Esophagus mucosa (tissue), 1 donor: Measurements from ENCODE around the gene CC2D1A. TPM values are rescaled to one million over a fixed set of nuclear protein-coding genes. Genes with fewer than 3 reads are reported as not detected.
A peak's percentile ranks its signal among the peaks of the same experiment; 100 is the strongest.
"Not testable (repeated sequence)": the region's sequence is repeated elsewhere in the genome, so short reads cannot be mapped to it uniquely, and the experiment has no call there.

Experiments used
- ATAC-seq: fragments of 200-7000 bp; cut with Tn5 transposase; one replicate; pipeline ENCODE4 v1.9.1; 2020
- total RNA-seq: library from RNA; stranded (reverse); gene quantifications from one replicate; pipeline ENCODE4 v1.2.4, GENCODE V29; 2023
- donor health status: DM: yes; HTN: yes; CAD: no.

Gene CC2D1A
- total RNA-seq, 1 donor from 2014 or later: 29.7 TPM

- ATAC-seq: no peak
Observed at GRCh38 chr19:13963603-13964105, 57.7 kb downstream of the CC2D1A start.

- no peak for ATAC-seq
Observed at GRCh38 chr19:13964776-13965175, 58.8 kb downstream of the CC2D1A start.

GRCh38 chr19:13965377-13965896 lies 59.4 kb downstream of the CC2D1A start:
- no peak for ATAC-seq

GRCh38 chr19:13965926-13966683 lies 60.1 kb downstream of the CC2D1A start:
- ATAC-seq: no peak

GRCh38 chr19:13966684-13967128 lies 60.7 kb downstream of the CC2D1A start:
- ATAC-seq: no peak

- ATAC-seq: not testable (repeated sequence)
Observed at GRCh38 chr19:13967206-13967605, 61.2 kb downstream of the CC2D1A start.

- ATAC-seq: no peak
Observed at GRCh38 chr19:13968383-13968935, 62.5 kb downstream of the CC2D1A start.

- ATAC-seq: no peak
Observed at GRCh38 chr19:13968999-13969398, 63.0 kb downstream of the CC2D1A start.

- no peak for ATAC-seq
Observed at GRCh38 chr19:13969897-13970296, 63.9 kb downstream of the CC2D1A start.

GRCh38 chr19:13971868-13972267 lies 65.9 kb downstream of the CC2D1A start:
- not testable (repeated sequence) for ATAC-seq

- ATAC-seq: no peak
Observed at GRCh38 chr19:13972368-13973155, 66.6 kb downstream of the CC2D1A start.

GRCh38 chr19:13973479-13973878 lies 67.5 kb downstream of the CC2D1A start:
- not testable (repeated sequence) for ATAC-seq

- peak; percentile 49 for ATAC-seq
Observed at GRCh38 chr19:13974073-13974472, 68.1 kb downstream of the CC2D1A start.

- no peak for ATAC-seq
Observed at GRCh38 chr19:13975870-13976269, 69.9 kb downstream of the CC2D1A start.

- no peak for ATAC-seq
Observed at GRCh38 chr19:13976446-13976845, 70.4 kb downstream of the CC2D1A start.

GRCh38 chr19:13977803-13978202 lies 71.8 kb downstream of the CC2D1A start:
- no peak for ATAC-seq

GRCh38 chr19:13978351-13979243 lies 72.6 kb downstream of the CC2D1A start:
- ATAC-seq: peak; percentile 50

GRCh38 chr19:13979244-13979615 lies 73.2 kb downstream of the CC2D1A start:
- no peak for ATAC-seq

- ATAC-seq: no peak
Observed at GRCh38 chr19:13979686-13980085, 73.7 kb downstream of the CC2D1A start.

GRCh38 chr19:13980340-13980739 lies 74.3 kb downstream of the CC2D1A start:
- no peak for ATAC-seq
